Measurements from ENCODE around the gene PLEKHG2. TPM values are rescaled to one million over a fixed set of nuclear protein-coding genes. Genes with fewer than 3 reads are reported as not detected.

PLEKHG2 gene
- total RNA-seq, 3 donors from 2014 or later: 8.0 to 11.8 (median 10.2) TPM

- TF ChIP-seq CTCF (IDR thresholded peaks at IDR 0.05) (no peak), POLR2AphosphoS5 (IDR thresholded peaks at IDR 0.05) (no peak), POLR2A (IDR thresholded peaks at IDR 0.05) (no peak)
- H3K4me3 ChIP-seq: no peak overlapping the region
- peaks cover 8 to 20% of the 10 kb centered on the region in 2 donors for H3K4me1 ChIP-seq
- no peak for DNase-seq (ENCODE audit: low spot score in 2 of 2)
- no peaks in the 10 kb centered on the region for H3K9me3 ChIP-seq
- no peaks in the 10 kb centered on the region for H3K27me3 ChIP-seq
- intact Hi-C loops (cut with DNase I; ENCODE audit: low total_unique reads): no loop called here
- H3K27ac ChIP-seq: no peak overlapping the region
- H3K36me3 ChIP-seq: no peaks in the 10 kb centered on the region
Observed at GRCh38 chr19:39369200-39369599, 43.3 kb upstream of the PLEKHG2 start.

- Histone ChIP-seq H3K9me3 (no peaks in the 10 kb centered on the region), H3K36me3 (peaks cover 1% of the 10 kb centered on the region), H3K4me3 (no peak overlapping the region), H3K27ac (peak overlapping the region; percentile 64 to 79), H3K27me3 (no peaks in the 10 kb centered on the region), H3K4me1 (peaks cover 8 to 20% of the 10 kb centered on the region in 2 donors)
- no peak for TF ChIP-seq POLR2AphosphoS5 (IDR thresholded peaks at IDR 0.05)
- no peak for TF ChIP-seq POLR2A (IDR thresholded peaks at IDR 0.05)
- no peak for TF ChIP-seq CTCF (IDR thresholded peaks at IDR 0.05)
- DNase-seq (ENCODE audit: low spot score in 2 of 2): no peak
- intact Hi-C loops (cut with DNase I; ENCODE audit: low total_unique reads): no loop called here
Observed at GRCh38 chr19:39370735-39371134, 41.7 kb upstream of the PLEKHG2 start.

GRCh38 chr19:39372047-39372802 is 40.2 kb upstream of the PLEKHG2 start:
- Histone ChIP-seq H3K27me3 (no peaks in the 10 kb centered on the region), H3K4me1 (peaks cover 8 to 20% of the 10 kb centered on the region in 2 donors), H3K36me3 (peaks cover 16% of the 10 kb centered on the region), H3K9me3 (no peaks in the 10 kb centered on the region), H3K27ac (peak overlapping the region; percentile 93 to 99), H3K4me3 (peak overlapping the region in 1 of 3 donors; percentile 31)
- DNase-seq (ENCODE audit: low spot score in 2 of 2): peak; percentile 68 to 90
- intact Hi-C loops (cut with DNase I; ENCODE audit: low total_unique reads): no loop called here
- TF ChIP-seq POLR2AphosphoS5 (IDR thresholded peaks at IDR 0.05) (peak; percentile 9 to 32 (median 20)), POLR2A (IDR thresholded peaks at IDR 0.05) (no peak)

- Histone ChIP-seq H3K4me1 (peaks cover 8 to 20% of the 10 kb centered on the region in 2 donors), H3K36me3 (peaks cover 22% of the 10 kb centered on the region), H3K9me3 (no peaks in the 10 kb centered on the region), H3K4me3 (peak overlapping the region in 1 of 3 donors; percentile 31), H3K27ac (peak overlapping the region; percentile 93 to 99), H3K27me3 (no peaks in the 10 kb centered on the region)
- TF ChIP-seq POLR2AphosphoS5 (IDR thresholded peaks at IDR 0.05) (no peak), POLR2A (IDR thresholded peaks at IDR 0.05) (no peak), CTCF (IDR thresholded peaks at IDR 0.05) (no peak)
- DNase-seq (ENCODE audit: low spot score in 2 of 2): no peak
- intact Hi-C loops (cut with DNase I; ENCODE audit: low total_unique reads): no loop called here
Observed at GRCh38 chr19:39372941-39373340, 39.5 kb upstream of the PLEKHG2 start.

- Histone ChIP-seq H3K36me3 (peaks cover 41% of the 10 kb centered on the region), H3K4me3 (no peak overlapping the region), H3K9me3 (no peaks in the 10 kb centered on the region), H3K27ac (no peak overlapping the region), H3K27me3 (no peaks in the 10 kb centered on the region), H3K4me1 (peaks cover 8 to 20% of the 10 kb centered on the region in 2 donors)
- intact Hi-C loops (cut with DNase I; ENCODE audit: low total_unique reads): no loop called here
- no peak for DNase-seq (ENCODE audit: low spot score in 2 of 2)
- TF ChIP-seq POLR2A (IDR thresholded peaks at IDR 0.05): no peak
- TF ChIP-seq POLR2AphosphoS5 (IDR thresholded peaks at IDR 0.05): no peak
- no peak for TF ChIP-seq CTCF (IDR thresholded peaks at IDR 0.05)
Observed at GRCh38 chr19:39375929-39376328, 36.5 kb upstream of the PLEKHG2 start.
